Caco-2 (cell line): ENCODE data around the gene PPP1R9B. TPM values are rescaled to one million over a fixed set of nuclear protein-coding genes. Genes with fewer than 3 reads are reported as not detected.

ENCODE experiments used
- BruUV-seq: library from RNA; stranded (reverse); fragments of 400-500 nt; replicated peaks from 2 replicates; lab custom pipeline; 2021; lab: Mats Ljungman, UMichigan
- CTCF ChIA-PET: fragments of 300-600 bp; sonication (Branson Sonifier 250); formaldehyde crosslinking; loops from one replicate; lab custom pipeline; 2022; ENCODE audit warnings: antibody characterized with exemption; lab: Charles Lee
- POLR2A ChIA-PET: fragments of 300-600 bp; sonication (Branson Sonifier 250); formaldehyde crosslinking; loops from one replicate; lab custom pipeline; 2022; ENCODE audit warnings: antibody characterized with exemption; lab: Charles Lee
- DNase-seq, 2 experiments: peaks; one replicate each; pipeline versions ENCODE4 v3.0.0 to v3.0.0-alpha.2; 2020 to 2022
- H3K27me3 ChIP-seq: replicated peaks from 2 replicates; pipeline ENCODE4 v1.6.0; 2011; ENCODE audit warnings: low read length; ENCODE audit not compliant: control insufficient read depth, insufficient read depth
- H3K36me3 ChIP-seq: 2 replicates; pipeline ENCODE4 v1.5.1; 2011; ENCODE audit warnings: low read length; ENCODE audit not compliant: control insufficient read depth, insufficient read depth
- H3K4me1 ChIP-seq: fragments of 250-450 bp; sonication (Bioruptor Pico); 2 replicates; pipeline ENCODE4 v1.5.1; 2020; ENCODE audit warnings: mild to moderate bottlenecking
- H3K4me3 ChIP-seq: 2 replicates; pipeline ENCODE4 v1.5.1; 2011; ENCODE audit warnings: low read depth, mild to moderate bottlenecking, control low read depth, low read length
- H3K9me3 ChIP-seq: fragments of 250-450 bp; sonication (Bioruptor Pico); 2 replicates; pipeline ENCODE4 v1.5.1; 2020; ENCODE audit warnings: mild to moderate bottlenecking, moderate library complexity
- H3K27ac Mint-ChIP-seq: one replicate; pipeline ENCODE4 v1.8.0; 2022; ENCODE audit warnings: mixed read lengths; ENCODE audit not compliant: unreplicated experiment
- H3K27me3 Mint-ChIP-seq: one replicate; pipeline ENCODE4 v1.8.0; 2022; ENCODE audit warnings: mixed read lengths; ENCODE audit not compliant: insufficient read depth, unreplicated experiment
- H3K36me3 Mint-ChIP-seq: one replicate; pipeline ENCODE4 v1.8.0; 2022; ENCODE audit warnings: mild to moderate bottlenecking, mixed read lengths; ENCODE audit not compliant: insufficient read depth, unreplicated experiment
- H3K4me1 Mint-ChIP-seq: one replicate; pipeline ENCODE4 v1.8.0; 2022; ENCODE audit warnings: low read depth, mixed read lengths; ENCODE audit not compliant: unreplicated experiment
- H3K4me3 Mint-ChIP-seq: one replicate; pipeline ENCODE4 v1.8.0; 2022; ENCODE audit warnings: mild to moderate bottlenecking, moderate library complexity, mixed read lengths; ENCODE audit not compliant: unreplicated experiment
- H3K9me3 Mint-ChIP-seq: one replicate; pipeline ENCODE4 v1.8.0; 2022; ENCODE audit warnings: mixed read lengths; ENCODE audit not compliant: unreplicated experiment
- CTCF ChIP-seq, 2 experiments: fragments of 200-600 bp in 1 of 2; IDR thresholded peaks; 1 replicate in 1 of 2; 2 replicates in 1 of 2; pipeline versions ENCODE4 v1.5.1 to v1.8.0; 2011 to 2022; ENCODE audit warnings: antibody characterized with exemption in 1 of 2, control low read depth in 1 of 2, inconsistent platforms in 1 of 2, low read depth in 1 of 2, low read length in 1 of 2, mild to moderate bottlenecking in 1 of 2, moderate library complexity in 1 of 2; ENCODE audit not compliant: insufficient read depth in 1 of 2, severe bottlenecking in 1 of 2, unreplicated experiment in 1 of 2
- intact Hi-C: fragments of 100-400 bp; cut with micrococcal nuclease; formaldehyde crosslinking; loops from one replicate; pipeline ENCODE4 v1.10.0; 2022; ENCODE audit not compliant: unreplicated experiment
- total RNA-seq: library from RNA; stranded (reverse); gene quantifications from 2 replicates; pipeline ENCODE4 v1.2.3, GENCODE V29; 2022

PPP1R9B gene
- total RNA-seq, 1 experiment from 2014 or later = 74.8 TPM

DNA sequence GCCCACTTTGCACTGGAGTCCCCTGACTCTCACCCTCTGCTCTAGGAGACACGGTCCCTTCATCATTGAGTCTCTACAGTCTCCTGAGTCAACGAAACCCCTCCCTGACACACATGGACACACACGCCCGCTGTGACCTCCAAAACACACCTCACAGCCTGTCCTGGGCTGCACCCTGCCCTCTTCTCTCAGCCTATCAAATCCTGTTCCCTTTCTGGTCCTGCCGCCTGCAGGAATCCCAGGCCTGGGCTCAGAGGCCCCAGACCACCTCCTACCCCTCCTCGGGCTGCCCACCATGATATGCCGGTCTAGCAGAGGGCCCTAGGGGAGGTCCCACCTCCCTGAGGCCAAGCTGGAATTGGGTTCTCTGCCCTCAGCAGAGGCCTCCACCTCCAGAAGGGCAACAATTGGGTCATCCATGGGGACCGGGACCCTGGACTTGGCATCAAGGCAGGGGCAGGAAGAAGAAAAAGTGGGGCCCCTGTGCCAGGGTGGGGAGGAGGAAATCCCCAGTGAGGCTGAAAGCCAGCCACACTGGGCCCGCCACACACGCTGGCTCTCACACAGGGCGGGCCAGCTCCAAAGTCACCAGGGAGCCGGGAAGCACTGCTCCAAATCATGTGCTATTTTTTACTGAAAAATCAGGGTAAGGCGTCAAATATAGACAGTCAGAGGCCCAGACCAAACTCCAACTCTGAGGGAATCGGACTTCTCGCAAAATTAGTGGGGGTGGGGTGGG, 3.4 kb downstream of the PPP1R9B start:
- Mint-ChIP-seq H3K9me3 (no peaks in the 10 kb centered on the region), H3K4me1 (peaks cover 32% of the 10 kb centered on the region), H3K36me3 (peaks cover 21% of the 10 kb centered on the region), H3K27me3 (no peaks in the 10 kb centered on the region), H3K4me3 (peak overlapping the region; percentile 81), H3K27ac (peak overlapping the region; percentile 77)
- Histone ChIP-seq H3K36me3 (peaks cover 9% of the 10 kb centered on the region; the same call in 1 of the 2 replicates), H3K4me1 (peaks cover 27% of the 10 kb centered on the region), H3K9me3 (no peaks in the 10 kb centered on the region), H3K4me3 (no peak overlapping the region; the same call in 1 of the 2 replicates), H3K27me3 (no peaks in the 10 kb centered on the region)
- TF ChIP-seq CTCF (IDR thresholded peaks at IDR 0.05; ENCODE audit: insufficient read depth in 1 of 2, low read depth in 1 of 2, low read length in 1 of 2, severe bottlenecking in 1 of 2, unreplicated experiment in 1 of 2) = no peak
- POLR2A ChIA-PET = interaction anchor here (0.5 to 0.6 kb wide), 2 partner anchors 197 to 388 kb away, joined by 9 to 14 read pairs; no protein-coding TSS in a partner anchor
- no peak for DNase-seq
- no TSS peak for BruUV-seq
- CTCF ChIA-PET = interaction anchor here (0.6 to 1.5 kb wide), 7 partner anchors 8 to 245 kb away, joined by 3 to 8 read pairs (median 5); no protein-coding TSS in a partner anchor
- intact Hi-C loops = loop anchor here (2.0 kb wide), 1 partner anchor 14 kb away; no protein-coding TSS in a partner anchor

GRCh38 chr17:50146230-50146926, 4.1 kb downstream of the PPP1R9B start:
- peaks cover 29% of the 10 kb centered on the region for H3K4me1 Mint-ChIP-seq
- intact Hi-C loops = loop anchor here (2.0 kb wide), 1 partner anchor 14 kb away; no protein-coding TSS in a partner anchor
- no peaks in the 10 kb centered on the region for H3K9me3 Mint-ChIP-seq
- Histone ChIP-seq H3K36me3 (peaks cover 9% of the 10 kb centered on the region; the same call in 1 of the 2 replicates), H3K9me3 (no peaks in the 10 kb centered on the region), H3K27me3 (no peaks in the 10 kb centered on the region), H3K4me3 (no peak overlapping the region), H3K4me1 (peaks cover 26% of the 10 kb centered on the region)
- TF ChIP-seq CTCF (IDR thresholded peaks at IDR 0.05; ENCODE audit: insufficient read depth in 1 of 2, low read depth in 1 of 2, low read length in 1 of 2, severe bottlenecking in 1 of 2, unreplicated experiment in 1 of 2) = peak in 1 of 2 experiments; percentile 26
- ChIA-PET CTCF (interaction anchor here (0.6 to 1.0 kb wide), 3 partner anchors 27 to 1442 kb away, joined by 3 to 4 read pairs (median 4); no protein-coding TSS in a partner anchor), POLR2A (no interaction called here)
- H3K27me3 Mint-ChIP-seq = no peaks in the 10 kb centered on the region
- DNase-seq = no peak
- peaks cover 26% of the 10 kb centered on the region for H3K36me3 Mint-ChIP-seq
- BruUV-seq = no TSS peak
- no peak overlapping the region for H3K27ac Mint-ChIP-seq
- H3K4me3 Mint-ChIP-seq = no peak overlapping the region
